ENCODE measurements around the gene MLLT6. TPM values are rescaled to one million over a fixed set of nuclear protein-coding genes. Genes with fewer than 3 reads are reported as not detected.

The MLLT6 gene
- total and polyA plus RNA-seq, 2 of the 13 experiments (the other 11 are each of a cell fraction or from before 2014, with no cell fraction given) = 50.7 to 69.5 TPM

DNA sequence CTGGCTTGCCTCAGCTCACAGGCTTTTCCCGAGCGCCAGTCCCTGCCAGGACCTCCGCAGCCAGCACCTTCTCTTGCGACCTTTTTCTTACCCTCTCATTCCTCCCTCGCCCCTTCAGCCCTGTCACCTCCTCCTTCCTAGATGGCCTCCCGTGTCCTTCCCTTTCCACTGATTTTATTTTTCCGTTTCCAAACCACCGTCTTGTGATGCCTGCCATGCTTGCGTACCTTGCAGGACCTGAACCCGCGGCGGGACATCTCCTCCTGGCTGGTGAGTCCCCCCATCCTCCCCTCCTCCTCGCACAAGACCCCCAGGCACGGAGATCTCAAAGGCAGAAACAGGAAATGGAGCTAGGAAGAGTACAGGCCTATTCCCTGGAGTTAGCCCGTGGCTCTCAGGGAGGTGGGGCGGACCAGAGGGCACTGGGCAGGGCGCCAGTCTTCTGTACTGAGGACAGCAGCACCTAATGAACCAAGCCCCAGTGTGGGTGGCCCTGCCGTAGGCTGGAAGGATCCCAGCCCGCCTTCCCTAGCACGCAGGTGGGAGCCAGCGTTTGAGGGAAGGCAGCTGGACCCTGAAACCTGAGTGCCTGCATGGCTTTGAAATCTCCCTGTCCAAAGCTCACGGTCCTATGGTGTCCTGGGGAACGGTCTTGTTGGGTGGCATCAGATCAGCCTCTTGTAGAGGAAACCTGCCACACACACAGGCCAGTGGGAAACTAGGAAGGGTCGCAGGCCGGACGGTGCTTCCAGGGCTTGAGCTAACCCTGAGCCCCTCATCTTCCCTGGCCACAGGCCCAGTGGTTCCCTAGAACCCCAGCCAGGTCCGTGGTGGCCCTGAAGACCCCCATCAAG lies 25.7 kb downstream of the MLLT6 start (continued):
- TF ChIP-seq ZNF678 (CRISPR knock-in tag; IDR thresholded peaks at IDR 0.05) (no peak), ZNF737 (CRISPR knock-in tag; IDR thresholded peaks at IDR 0.05; ENCODE audit: borderline replicate concordance) (0 out of 2 replicates have a peak, but pooled peaks have one; percentile 46), ZNF225 (CRISPR knock-in tag; IDR thresholded peaks at IDR 0.05) (peak; percentile 33; the same call in 1 of the 2 replicates), ZNF335 (CRISPR knock-in tag; IDR thresholded peaks at IDR 0.05) (peak; percentile 47), ZNF572 (CRISPR knock-in tag; IDR thresholded peaks at IDR 0.05) (peak; percentile 96), ZNF646 (CRISPR knock-in tag; IDR thresholded peaks at IDR 0.05) (peak; percentile 22; the same call in 1 of the 2 replicates), ARID4A (CRISPR knock-in tag; IDR thresholded peaks at IDR 0.05; ENCODE audit: borderline replicate concordance) (peak; percentile 69), SIN3A (IDR thresholded peaks at IDR 0.05; ENCODE audit: borderline replicate concordance, low read depth, low read length) (0 out of 2 replicates have a peak, but pooled peaks have one; percentile 27), ZNF205 (CRISPR knock-in tag; IDR thresholded peaks at IDR 0.05) (peak; percentile 68; the same call in 1 of the 2 replicates), YY1 (IDR thresholded peaks at IDR 0.05; ENCODE audit: insufficient read depth, insufficient replicate concordance, low read depth, low read length) (no peak), ZNF484 (CRISPR knock-in tag; IDR thresholded peaks at IDR 0.05; ENCODE audit: borderline replicate concordance, low read depth) (no peak)

Data from HepG2 (cell line).